ENCODE results near the gene ABLIM3. TPM values are rescaled to one million over a fixed set of nuclear protein-coding genes. Genes with fewer than 3 reads are reported as not detected.

The ABLIM3 gene
- total and polyA plus RNA-seq, 4 donors, result 8.0 to 54.2 (median 33.6) TPM

DNA sequence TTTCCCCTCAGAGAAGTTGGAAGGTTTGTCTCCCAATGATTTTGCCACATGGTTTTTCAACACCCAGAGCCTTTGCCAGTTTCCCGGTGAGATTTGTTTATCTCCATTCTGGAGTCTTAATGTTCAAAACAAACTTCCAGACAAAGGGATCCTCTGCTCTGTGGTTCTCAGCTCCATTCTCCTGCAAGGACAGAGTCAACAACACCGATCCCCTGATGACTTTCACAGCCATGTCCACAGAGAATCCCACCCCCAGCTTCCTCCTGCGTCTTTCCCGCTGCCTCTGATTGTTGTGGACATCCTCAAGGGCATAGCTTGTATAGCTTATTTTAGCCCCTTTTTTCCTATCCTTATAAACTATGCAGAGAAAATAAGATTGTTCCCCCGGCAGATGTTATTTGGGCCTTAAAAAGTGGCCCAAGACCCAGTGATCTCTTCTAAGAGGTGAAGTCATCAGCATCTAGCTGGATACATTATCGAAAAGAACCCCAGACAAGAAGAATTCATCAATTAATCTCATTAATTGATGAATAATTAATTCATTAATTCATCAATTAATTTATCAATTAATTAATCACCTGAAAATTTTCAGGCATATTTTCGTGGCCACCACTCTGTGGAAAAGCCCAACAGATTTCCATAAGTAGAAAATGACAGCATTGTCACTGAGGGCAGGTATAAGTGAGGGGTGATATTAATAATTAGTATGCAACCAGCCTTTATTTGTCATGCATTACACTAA lies 2.9 kb upstream of the ABLIM3 start:
- Histone ChIP-seq H3K4me1 (ENCODE audit: control insufficient read depth in 5 of 5, insufficient read depth in 5 of 5, low read length in 5 of 5) (peaks cover 0 to 18% (median 7%) of the 10 kb centered on the region in 5 donors), H3K9me3 (ENCODE audit: control insufficient read depth in 4 of 4, insufficient read depth in 3 of 4, low read length in 3 of 4) (no peaks in the 10 kb centered on the region), H3K36me3 (ENCODE audit: control insufficient read depth in 4 of 4, insufficient read depth in 4 of 4, low read length in 4 of 4) (peaks cover 0 to 7% (median 0%) of the 10 kb centered on the region in 4 donors), H3K9ac (ENCODE audit: insufficient read depth in 1 of 2, low read length in 2 of 2) (no peak overlapping the region), H3K27ac (ENCODE audit: low read depth in 1 of 2, low read length in 1 of 2) (peak overlapping the region in 1 of 2 donors; percentile 64), H3K27me3 (ENCODE audit: control insufficient read depth in 3 of 3, insufficient read depth in 3 of 3, low read length in 2 of 3) (peaks cover 0 to 11% (median 0%) of the 10 kb centered on the region in 3 donors), H3K4me3 (no peak overlapping the region)
- TF ChIP-seq, protein P1, sequence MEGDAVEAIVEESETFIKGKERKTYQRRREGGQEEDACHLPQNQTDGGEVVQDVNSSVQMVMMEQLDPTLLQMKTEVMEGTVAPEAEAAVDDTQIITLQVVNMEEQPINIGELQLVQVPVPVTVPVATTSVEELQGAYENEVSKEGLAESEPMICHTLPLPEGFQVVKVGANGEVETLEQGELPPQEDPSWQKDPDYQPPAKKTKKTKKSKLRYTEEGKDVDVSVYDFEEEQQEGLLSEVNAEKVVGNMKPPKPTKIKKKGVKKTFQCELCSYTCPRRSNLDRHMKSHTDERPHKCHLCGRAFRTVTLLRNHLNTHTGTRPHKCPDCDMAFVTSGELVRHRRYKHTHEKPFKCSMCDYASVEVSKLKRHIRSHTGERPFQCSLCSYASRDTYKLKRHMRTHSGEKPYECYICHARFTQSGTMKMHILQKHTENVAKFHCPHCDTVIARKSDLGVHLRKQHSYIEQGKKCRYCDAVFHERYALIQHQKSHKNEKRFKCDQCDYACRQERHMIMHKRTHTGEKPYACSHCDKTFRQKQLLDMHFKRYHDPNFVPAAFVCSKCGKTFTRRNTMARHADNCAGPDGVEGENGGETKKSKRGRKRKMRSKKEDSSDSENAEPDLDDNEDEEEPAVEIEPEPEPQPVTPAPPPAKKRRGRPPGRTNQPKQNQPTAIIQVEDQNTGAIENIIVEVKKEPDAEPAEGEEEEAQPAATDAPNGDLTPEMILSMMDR (IDR thresholded peaks at IDR 0.05; ENCODE audit: control extremely low read depth, extremely low read depth), result no peak
- ATAC-seq (ENCODE audit: insufficient read depth, low FRiP score), result no peak
- WGBS, 2 donors, result 67 to 78% methylated on average over 7 of the region's 7 CpGs
- no peak for DNase-seq

DNA sequence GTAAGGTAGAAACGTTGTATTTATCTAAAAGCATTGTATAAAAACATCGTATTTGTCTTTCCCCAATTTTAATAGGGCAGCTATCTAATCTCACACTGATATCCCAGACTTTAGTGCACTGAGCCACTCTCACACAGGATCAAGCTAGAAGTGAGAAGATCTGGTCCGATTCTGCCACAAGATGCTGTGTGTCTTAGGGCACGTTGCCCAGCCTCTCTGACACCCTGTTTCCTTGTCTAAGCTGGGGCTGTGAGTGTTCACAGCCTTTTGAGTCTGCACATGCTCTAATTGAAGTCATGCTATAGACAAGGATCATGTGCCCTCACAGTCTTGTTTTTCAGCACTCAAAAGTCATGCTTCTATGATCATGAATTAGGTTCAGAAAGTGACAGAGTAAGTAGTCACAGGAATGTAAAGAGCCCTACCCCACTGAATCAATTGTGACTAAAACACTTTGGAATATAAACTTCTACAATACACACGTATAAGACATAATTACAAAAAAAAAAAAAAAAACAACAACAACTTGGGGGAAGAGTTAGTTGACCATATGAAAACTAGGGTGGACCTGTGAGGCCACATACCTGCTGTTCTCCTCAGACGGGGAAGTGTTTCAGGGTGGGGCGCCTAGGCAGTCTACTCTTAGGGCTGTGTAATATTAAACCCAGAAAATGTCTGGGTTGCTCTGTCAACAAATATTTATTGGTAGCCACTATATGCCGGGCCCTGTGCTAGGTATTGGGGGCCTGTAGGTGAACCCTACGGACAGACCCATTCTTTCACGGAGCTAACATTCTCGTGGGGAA lies 893 bp upstream of the ABLIM3 start:
- H3K9me3 ChIP-seq (ENCODE audit: control insufficient read depth in 4 of 4, insufficient read depth in 3 of 4, low read length in 3 of 4), result no peaks in the 10 kb centered on the region
- TF ChIP-seq, protein P1 (IDR thresholded peaks at IDR 0.05; ENCODE audit: control extremely low read depth, extremely low read depth), result no peak
- H3K4me1 ChIP-seq (ENCODE audit: control insufficient read depth in 5 of 5, insufficient read depth in 5 of 5, low read length in 5 of 5), result peaks cover 0 to 23% (median 15%) of the 10 kb centered on the region in 5 donors
- H3K27ac ChIP-seq (ENCODE audit: low read depth in 1 of 2, low read length in 1 of 2), result no peak overlapping the region
- 83 to 88% methylated on average over 11 of the region's 11 CpGs for WGBS, 2 donors
- ATAC-seq (ENCODE audit: insufficient read depth, low FRiP score) (no peak), DNase-seq (no peak)
- H3K36me3 ChIP-seq (ENCODE audit: control insufficient read depth in 4 of 4, insufficient read depth in 4 of 4, low read length in 4 of 4), result peaks cover 0 to 7% (median 2%) of the 10 kb centered on the region in 4 donors
- H3K9ac ChIP-seq (ENCODE audit: insufficient read depth in 1 of 2, low read length in 2 of 2), result no peak overlapping the region
- peaks cover 0 to 8% (median 0%) of the 10 kb centered on the region in 3 donors for H3K27me3 ChIP-seq (ENCODE audit: control insufficient read depth in 3 of 3, insufficient read depth in 3 of 3, low read length in 2 of 3)
- no peak overlapping the region for H3K4me3 ChIP-seq

DNA sequence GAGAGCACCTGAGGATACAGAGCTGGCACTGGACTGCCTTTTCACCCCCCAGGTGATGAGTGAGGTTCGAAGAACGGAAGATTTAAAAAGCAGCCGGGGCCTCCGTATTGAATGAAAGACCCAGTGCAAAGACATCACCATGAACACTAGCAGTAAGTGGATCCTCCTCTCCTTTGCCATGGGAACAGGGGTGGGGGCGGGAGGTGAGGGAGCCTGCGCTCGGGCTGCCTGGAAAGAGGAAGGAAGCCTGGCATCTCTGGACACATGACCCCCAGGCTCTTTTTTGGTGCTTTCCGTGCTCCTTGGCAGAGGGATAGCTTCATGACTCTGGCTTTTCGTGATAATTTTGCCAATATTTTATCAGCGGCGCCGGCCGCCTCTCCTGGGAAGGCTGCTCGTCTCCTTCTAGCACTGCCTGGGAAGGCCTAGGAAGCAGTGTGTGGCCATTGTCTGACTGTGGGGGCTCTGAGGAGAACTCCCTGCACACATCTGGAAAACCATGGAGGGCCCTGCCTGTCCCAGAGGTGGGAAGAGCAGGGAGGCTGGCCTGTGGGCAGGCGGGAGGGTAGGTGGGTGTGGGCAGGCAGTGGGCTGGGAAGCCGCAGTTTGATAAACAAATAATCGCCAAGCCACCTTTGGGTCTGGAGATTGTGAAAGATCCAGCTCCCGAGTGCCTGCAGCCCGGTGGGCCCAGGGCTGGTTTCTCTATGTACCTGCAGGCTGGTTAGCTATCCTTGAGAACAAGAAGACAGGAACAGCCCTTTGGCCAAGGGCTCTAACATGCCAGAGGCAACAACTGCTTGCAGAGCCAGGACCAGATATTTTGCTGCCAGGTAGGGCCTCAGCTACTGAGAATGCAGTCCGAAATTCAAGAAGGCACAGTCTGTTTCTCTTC lies 911 bp downstream of the ABLIM3 start:
- WGBS, 2 donors, result 36 to 44% methylated on average over 19 to 20 of the region's 20 CpGs

More for the DNA sequence above, 911 bp downstream of the ABLIM3 start:
- Histone ChIP-seq H3K27ac (ENCODE audit: low read depth in 1 of 2, low read length in 1 of 2) (peak overlapping the region; percentile 72 to 93), H3K4me1 (ENCODE audit: control insufficient read depth in 5 of 5, insufficient read depth in 5 of 5, low read length in 5 of 5) (peaks cover 0 to 23% (median 13%) of the 10 kb centered on the region in 5 donors), H3K9ac (ENCODE audit: insufficient read depth in 1 of 2, low read length in 2 of 2) (peak overlapping the region in 1 of 2 donors; percentile 93), H3K4me3 (peak overlapping the region; percentile 55), H3K9me3 (ENCODE audit: control insufficient read depth in 4 of 4, insufficient read depth in 3 of 4, low read length in 3 of 4) (no peaks in the 10 kb centered on the region), H3K36me3 (ENCODE audit: control insufficient read depth in 4 of 4, insufficient read depth in 4 of 4, low read length in 4 of 4) (peaks cover 0 to 9% (median 2%) of the 10 kb centered on the region in 4 donors), H3K27me3 (ENCODE audit: control insufficient read depth in 3 of 3, insufficient read depth in 3 of 3, low read length in 2 of 3) (peaks cover 0 to 7% (median 0%) of the 10 kb centered on the region in 3 donors)
- ATAC-seq (ENCODE audit: insufficient read depth, low FRiP score) (peak; percentile 8), DNase-seq (peak; percentile 57 to 76 (median 70))
- TF ChIP-seq, protein P1 (IDR thresholded peaks at IDR 0.05; ENCODE audit: control extremely low read depth, extremely low read depth), result no peak
